HUES6 (cell line): ENCODE measurements around the gene S100Z.
"Not testable (repeated sequence)": the region's sequence is repeated elsewhere in the genome, so short reads cannot be mapped to it uniquely, and the experiment has no call there.

Source experiments
- H3K27ac ChIP-seq: 2 replicates; pipeline ENCODE4 v1.7.0; 2013; ENCODE audit warnings: low read depth, mild to moderate bottlenecking, low read length, inconsistent platforms
- H3K27me3 ChIP-seq: 2 replicates; pipeline ENCODE4 v1.6.1; 2013; ENCODE audit warnings: low read length; ENCODE audit not compliant: control insufficient read depth, insufficient read depth
- H3K36me3 ChIP-seq: 2 replicates; pipeline ENCODE4 v1.6.1; 2013; ENCODE audit warnings: low read length; ENCODE audit not compliant: control insufficient read depth, insufficient read depth
- H3K4me1 ChIP-seq: 2 replicates; pipeline ENCODE4 v1.6.1; 2013; ENCODE audit warnings: low read length; ENCODE audit not compliant: control insufficient read depth, insufficient read depth
- H3K4me3 ChIP-seq: 2 replicates; pipeline ENCODE4 v1.5.1; 2013; ENCODE audit warnings: low read depth, low read length
- H3K9ac ChIP-seq: one replicate; pipeline ENCODE4 v1.6.1; 2013; ENCODE audit warnings: mild to moderate bottlenecking, low read length
- H3K9me3 ChIP-seq: 2 replicates; pipeline ENCODE4 v1.6.1; 2013; ENCODE audit warnings: low read depth, low read length; ENCODE audit not compliant: control insufficient read depth, insufficient read depth

S100Z gene

GRCh38 chr5:76855501-76855900 lies 5.7 kb downstream of the S100Z start:
- H3K36me3 ChIP-seq, H3K27ac ChIP-seq, H3K4me3 ChIP-seq, H3K4me1 ChIP-seq, H3K9ac ChIP-seq, H3K27me3 ChIP-seq: not testable (repeated sequence)
- H3K9me3 ChIP-seq, result peaks cover 19% of the 10 kb centered on the region

- H3K4me1 ChIP-seq, result peaks cover 2% of the 10 kb centered on the region; the same call in 1 of the 2 replicates
- no peak overlapping the region for H3K4me3 ChIP-seq
- H3K9ac ChIP-seq, result no peak overlapping the region
- peaks cover 19% of the 10 kb centered on the region for H3K9me3 ChIP-seq
- H3K27me3 ChIP-seq, result no peaks in the 10 kb centered on the region
- no peak overlapping the region for H3K27ac ChIP-seq
- H3K36me3 ChIP-seq, result no peaks in the 10 kb centered on the region
Measured at GRCh38 chr5:76855961-76856360, 6.1 kb downstream of the S100Z start.

DNA sequence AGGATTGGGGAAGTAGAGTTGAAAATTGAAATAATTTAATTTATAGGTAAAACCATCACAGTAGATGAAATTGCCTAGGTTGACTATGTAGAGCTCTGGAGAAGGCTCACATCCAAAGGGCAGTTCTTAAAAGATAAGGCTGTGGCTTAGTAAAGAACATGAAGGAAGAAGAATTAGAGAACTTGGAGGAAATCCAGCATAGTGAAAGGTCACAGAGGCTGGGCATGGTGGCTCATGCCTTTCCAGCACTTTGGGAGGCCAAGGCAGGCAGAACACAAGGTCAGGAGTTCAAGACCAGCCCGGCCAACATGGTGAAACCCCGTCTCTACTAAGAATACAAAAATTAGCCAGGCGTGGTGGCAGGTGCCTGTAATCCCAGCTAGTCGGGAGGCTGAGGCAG lies 7.0 kb downstream of the S100Z start:
- not testable (repeated sequence) for H3K4me3 ChIP-seq, H3K36me3 ChIP-seq, H3K27ac ChIP-seq, H3K27me3 ChIP-seq, H3K4me1 ChIP-seq, H3K9ac ChIP-seq
- H3K9me3 ChIP-seq, result peaks cover 19% of the 10 kb centered on the region

GRCh38 chr5:76859591-76860247 lies 9.9 kb downstream of the S100Z start:
- no peaks in the 10 kb centered on the region for H3K27me3 ChIP-seq
- H3K4me3 ChIP-seq, result no peak overlapping the region
- H3K9ac ChIP-seq, result no peak overlapping the region
- peaks cover 4% of the 10 kb centered on the region; the same call in 1 of the 2 replicates for H3K4me1 ChIP-seq
- H3K9me3 ChIP-seq, result peaks cover 6% of the 10 kb centered on the region
- no peak overlapping the region for H3K27ac ChIP-seq
- H3K36me3 ChIP-seq, result no peaks in the 10 kb centered on the region

GRCh38 chr5:76861612-76862011 lies 11.8 kb downstream of the S100Z start:
- H3K27ac ChIP-seq, result no peak overlapping the region
- H3K36me3 ChIP-seq, result no peaks in the 10 kb centered on the region
- H3K4me3 ChIP-seq, result no peak overlapping the region
- no peak overlapping the region for H3K9ac ChIP-seq
- no peaks in the 10 kb centered on the region for H3K27me3 ChIP-seq
- H3K4me1 ChIP-seq, result peaks cover 4% of the 10 kb centered on the region; the same call in 1 of the 2 replicates
- H3K9me3 ChIP-seq, result no peaks in the 10 kb centered on the region

DNA sequence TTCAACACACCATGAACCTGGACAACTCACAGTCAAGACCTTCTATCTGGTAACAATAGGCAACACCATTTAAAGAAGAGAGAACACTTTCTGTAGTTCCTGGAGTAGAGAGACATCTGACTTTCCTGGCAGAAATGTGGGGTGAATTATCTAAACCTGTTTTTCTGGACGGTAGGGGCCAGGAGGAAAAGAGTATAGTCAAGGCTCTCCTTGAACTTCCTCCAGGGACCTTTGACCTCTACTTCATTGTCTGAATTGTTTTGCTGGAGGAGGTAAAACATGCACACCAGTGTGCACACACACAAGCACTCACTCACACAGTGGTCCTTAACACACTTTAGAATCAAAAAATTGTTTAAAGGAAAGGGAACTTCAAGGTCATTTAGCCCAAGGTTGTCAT lies 13.2 kb downstream of the S100Z start:
- peaks cover 4% of the 10 kb centered on the region; the same call in 1 of the 2 replicates for H3K4me1 ChIP-seq
- no peak overlapping the region for H3K4me3 ChIP-seq
- H3K27me3 ChIP-seq, result no peaks in the 10 kb centered on the region
- H3K9me3 ChIP-seq, result no peaks in the 10 kb centered on the region
- H3K27ac ChIP-seq, result no peak overlapping the region
- H3K9ac ChIP-seq, result no peak overlapping the region
- H3K36me3 ChIP-seq, result no peaks in the 10 kb centered on the region

GRCh38 chr5:76866503-76866902 lies 16.7 kb downstream of the S100Z start:
- Histone ChIP-seq H3K4me1 (peaks cover 10% of the 10 kb centered on the region; the same call in 1 of the 2 replicates), H3K9ac (no peak overlapping the region), H3K27ac (no peak overlapping the region), H3K4me3 (no peak overlapping the region), H3K36me3 (no peaks in the 10 kb centered on the region), H3K27me3 (no peaks in the 10 kb centered on the region), H3K9me3 (no peaks in the 10 kb centered on the region)

- H3K27ac ChIP-seq, result no peak overlapping the region
- H3K9ac ChIP-seq, result no peak overlapping the region
- no peaks in the 10 kb centered on the region for H3K27me3 ChIP-seq
- no peaks in the 10 kb centered on the region for H3K9me3 ChIP-seq
- H3K4me3 ChIP-seq, result no peak overlapping the region
- H3K4me1 ChIP-seq, result peaks cover 10% of the 10 kb centered on the region; the same call in 1 of the 2 replicates
- H3K36me3 ChIP-seq, result no peaks in the 10 kb centered on the region
Measured at GRCh38 chr5:76867038-76867437, 17.2 kb downstream of the S100Z start.

- Histone ChIP-seq H3K9ac (no peak overlapping the region), H3K4me1 (peaks cover 10% of the 10 kb centered on the region; the same call in 1 of the 2 replicates), H3K36me3 (no peaks in the 10 kb centered on the region), H3K27ac (no peak overlapping the region), H3K4me3 (no peak overlapping the region), H3K27me3 (no peaks in the 10 kb centered on the region), H3K9me3 (no peaks in the 10 kb centered on the region)
Measured at GRCh38 chr5:76867827-76868693, 18.2 kb downstream of the S100Z start.

- no peak overlapping the region for H3K4me3 ChIP-seq
- no peaks in the 10 kb centered on the region for H3K27me3 ChIP-seq
- H3K9ac ChIP-seq, result no peak overlapping the region
- H3K36me3 ChIP-seq, result no peaks in the 10 kb centered on the region
- H3K27ac ChIP-seq, result no peak overlapping the region
- no peaks in the 10 kb centered on the region for H3K9me3 ChIP-seq
- peaks cover 25% of the 10 kb centered on the region for H3K4me1 ChIP-seq
Measured at GRCh38 chr5:76870046-76870445, 20.2 kb downstream of the S100Z start.

DNA sequence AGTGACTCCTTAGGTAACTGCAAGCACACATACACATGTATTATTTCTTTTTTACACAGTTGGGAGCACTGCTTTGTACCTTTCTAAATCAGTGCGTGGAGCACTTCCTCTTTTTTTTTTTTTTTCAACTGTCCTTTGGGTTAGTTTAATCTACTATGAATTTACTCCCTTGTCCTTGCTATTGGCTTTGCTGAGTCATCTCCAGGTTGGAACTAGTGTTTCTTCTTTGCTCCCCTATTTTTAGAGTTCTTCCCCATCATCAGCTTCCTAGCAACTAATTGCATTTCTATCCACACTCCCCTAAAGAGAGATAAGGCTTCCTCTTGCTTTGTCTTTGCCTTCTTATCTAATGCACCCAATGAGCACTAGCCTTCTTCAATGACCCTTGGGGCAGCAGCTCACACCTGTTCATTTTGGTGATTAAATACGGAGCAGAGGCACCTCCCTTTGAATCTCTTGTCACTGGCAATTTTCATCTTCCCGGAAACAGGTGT lies 24.3 kb downstream of the S100Z start:
- Histone ChIP-seq H3K9ac (peak overlapping the region; percentile 40), H3K27me3 (no peaks in the 10 kb centered on the region), H3K9me3 (no peaks in the 10 kb centered on the region), H3K36me3 (no peaks in the 10 kb centered on the region), H3K4me1 (peaks cover 37% of the 10 kb centered on the region), H3K4me3 (peak overlapping the region; percentile 36; the same call in 1 of the 2 replicates), H3K27ac (no peak overlapping the region)
